Neural cell (in vitro differentiated cells): ENCODE measurements around the gene CPHXL2. TPM values are rescaled to one million over a fixed set of nuclear protein-coding genes. Genes with fewer than 3 reads are reported as not detected.

Source experiments
- H2AFZ ChIP-seq: fragments of 200-600, 300-800 bp; sonication (generic), shearing (Covaris generic); 2 replicates; pipeline ENCODE4 v1.6.0; 2014; ENCODE audit warnings: low read depth, mild to moderate bottlenecking, antibody characterized with exemption, low read length, moderate library complexity
- H3F3A ChIP-seq: fragments of 200-600 bp; shearing (Covaris generic); 2 replicates; pipeline ENCODE4 v1.6.1; 2016; ENCODE audit warnings: mild to moderate bottlenecking, moderate library complexity, mixed read lengths, antibody characterized with exemption, low read length; ENCODE audit not compliant: insufficient read depth, poor library complexity, severe bottlenecking
- H3K27ac ChIP-seq: fragments of 200-600, 300-800 bp; sonication (generic), shearing (Covaris generic); 2 replicates; pipeline ENCODE4 v1.5.1; 2014; ENCODE audit warnings: mild to moderate bottlenecking, low read length, moderate library complexity
- H3K27me3 ChIP-seq: fragments of 300-800, 200-600 bp; sonication (generic), shearing (Covaris generic); 2 replicates; pipeline ENCODE4 v1.6.0; 2014; ENCODE audit warnings: mild to moderate bottlenecking, low read depth, low read length, moderate library complexity; ENCODE audit not compliant: insufficient read depth
- H3K36me3 ChIP-seq: fragments of 300-800, 200-600 bp; sonication (generic), shearing (Covaris generic); 2 replicates; pipeline ENCODE4 v1.5.1; 2014; ENCODE audit warnings: mild to moderate bottlenecking, antibody characterized with exemption, low read length, moderate library complexity; ENCODE audit not compliant: insufficient read depth
- H3K4me2 ChIP-seq: fragments of 300-800, 200-600 bp; sonication (generic), shearing (Covaris generic); 2 replicates; pipeline ENCODE4 v1.6.0; 2014; ENCODE audit warnings: mild to moderate bottlenecking, low read length
- H3K4me3 ChIP-seq: fragments of 300-800, 200-600 bp; sonication (generic), shearing (Covaris generic); 2 replicates; pipeline ENCODE4 v1.5.1; 2014; ENCODE audit warnings: mild to moderate bottlenecking, low read length, moderate library complexity
- H3K79me2 ChIP-seq: fragments of 200-600 bp; shearing (Covaris generic); replicated peaks from 2 replicates; pipeline ENCODE4 v1.6.0; 2014; ENCODE audit warnings: mild to moderate bottlenecking, low read length, moderate library complexity; ENCODE audit not compliant: insufficient read depth
- H3K9ac ChIP-seq: fragments of 300-800, 200-600 bp; sonication (generic), shearing (Covaris generic); 2 replicates; pipeline ENCODE4 v1.6.1; 2016; ENCODE audit warnings: mild to moderate bottlenecking, low read length, mixed read lengths
- H3K9me2 ChIP-seq: fragments of 200-600 bp; shearing (Covaris generic); 2 replicates; pipeline ENCODE4 v1.6.1; 2016; ENCODE audit warnings: mild to moderate bottlenecking, low read length, mixed read lengths; ENCODE audit not compliant: insufficient read depth
- H3K9me3 ChIP-seq: fragments of 200-600, 300-800 bp; sonication (generic), shearing (Covaris generic); 2 replicates; pipeline ENCODE4 v1.6.1; 2016; ENCODE audit warnings: mild to moderate bottlenecking, mixed run types, low read length, moderate library complexity, mixed read lengths
- H4K20me1 ChIP-seq: fragments of 200-600 bp; shearing (Covaris generic); 2 replicates; pipeline ENCODE4 v1.6.1; 2016; ENCODE audit warnings: mild to moderate bottlenecking, mixed run types; ENCODE audit not compliant: insufficient read depth
- EP300 ChIP-seq: fragments of 450-650 bp; conservative IDR thresholded peaks from 2 replicates; pipeline ENCODE4 v1.6.1; 2014; ENCODE audit warnings: antibody characterized with exemption, mild to moderate bottlenecking, moderate library complexity; ENCODE audit not compliant: poor library complexity, severe bottlenecking
- EZH2 ChIP-seq: fragments of 200-600, 300-800 bp; shearing (Covaris generic), sonication (generic); IDR thresholded peaks from 2 replicates; pipeline ENCODE4 v1.6.1; 2014; ENCODE audit warnings: antibody characterized with exemption, low read length, borderline replicate concordance, mild to moderate bottlenecking; ENCODE audit not compliant: insufficient read depth, poor library complexity, severe bottlenecking
- MXI1 ChIP-seq: fragments of 450-650 bp; conservative IDR thresholded peaks from 2 replicates; pipeline ENCODE4 v1.6.1; 2014; ENCODE audit warnings: antibody characterized with exemption, mild to moderate bottlenecking; ENCODE audit not compliant: poor library complexity, severe bottlenecking
- POLR2AphosphoS5 ChIP-seq: IDR thresholded peaks from 2 replicates; pipeline ENCODE4 v1.6.1; 2012
- RAD21 ChIP-seq: fragments of 450-650 bp; conservative IDR thresholded peaks from 2 replicates; pipeline ENCODE4 v1.6.1; 2014; ENCODE audit warnings: antibody characterized with exemption, mild to moderate bottlenecking, moderate library complexity
- SMC3 ChIP-seq: fragments of 450-650 bp; conservative IDR thresholded peaks from 2 replicates; pipeline ENCODE4 v1.6.1; 2014; ENCODE audit warnings: antibody characterized with exemption, mild to moderate bottlenecking, moderate library complexity; ENCODE audit not compliant: poor library complexity
- TAF1 ChIP-seq: IDR thresholded peaks from 2 replicates; pipeline ENCODE4 v1.6.1; 2012; ENCODE audit warnings: low read depth
- polyA plus RNA-seq: library from polyadenylated mRNA; depleted of rRNA; stranded (reverse); fragments of >200 nt; gene quantifications from 2 replicates; pipeline ENCODE4 v1.2.3, GENCODE V29; 2014
- TF ChIP-seq, protein P1 (sequence below): fragments of 450-650 bp; IDR thresholded peaks from 2 replicates; pipeline ENCODE4 v1.5.1; 2014; ENCODE audit warnings: antibody characterized with exemption, mild to moderate bottlenecking, moderate library complexity; ENCODE audit not compliant: poor library complexity, severe bottlenecking
- TF ChIP-seq, protein P2 (sequence below): IDR thresholded peaks from 2 replicates; pipeline ENCODE4 v1.6.1; 2012; ENCODE audit warnings: borderline replicate concordance

Gene CPHXL2
- polyA plus RNA-seq, 1 donor from 2014 or later, result not detected

DNA sequence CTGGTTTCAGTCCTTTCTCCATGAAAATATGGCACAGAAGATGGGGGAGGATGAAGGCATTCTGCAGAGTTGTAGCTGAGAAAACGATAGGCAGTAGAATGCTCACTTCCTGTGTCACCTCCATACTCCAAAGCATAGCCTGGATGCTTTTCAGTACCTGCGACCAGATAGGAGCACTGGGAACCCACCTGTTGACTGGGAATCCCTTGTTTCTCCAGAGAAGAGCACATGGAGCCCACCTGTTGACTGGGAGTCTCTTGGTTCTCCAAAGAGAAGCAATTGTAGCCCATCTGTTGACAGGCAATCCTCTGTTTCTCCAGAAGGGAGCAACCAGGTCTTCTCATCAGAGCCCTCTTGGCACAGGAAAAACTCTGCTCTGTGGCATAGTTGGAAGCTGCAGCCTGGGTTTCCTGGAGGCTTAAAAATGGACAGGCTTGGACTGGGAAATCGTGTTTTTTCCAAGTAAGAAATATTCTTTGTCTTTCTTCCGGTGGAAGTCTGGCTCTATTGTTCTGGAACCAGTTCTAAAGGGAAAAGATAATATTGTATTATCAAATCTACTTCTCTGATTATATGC is 16.0 kb downstream of the CPHXL2 start:
- Histone ChIP-seq H3K79me2 (peaks cover under 1% of the 10 kb centered on the region), H3K36me3 (peaks cover 7% of the 10 kb centered on the region), H3K27me3 (no peaks in the 10 kb centered on the region), H3K9me2 (no peaks in the 10 kb centered on the region), H3K27ac (no peak overlapping the region), H2AFZ (no peak overlapping the region), H3K9ac (no peak overlapping the region), H3K4me3 (no peak overlapping the region), H3K9me3 (no peaks in the 10 kb centered on the region), H3K4me2 (no peak overlapping the region), H4K20me1 (peaks cover 2% of the 10 kb centered on the region), H3F3A (no peaks in the 10 kb centered on the region)
- TF ChIP-seq TAF1, result no peak
- no peak for TF ChIP-seq EP300
- TF ChIP-seq EZH2, result no peak

DNA sequence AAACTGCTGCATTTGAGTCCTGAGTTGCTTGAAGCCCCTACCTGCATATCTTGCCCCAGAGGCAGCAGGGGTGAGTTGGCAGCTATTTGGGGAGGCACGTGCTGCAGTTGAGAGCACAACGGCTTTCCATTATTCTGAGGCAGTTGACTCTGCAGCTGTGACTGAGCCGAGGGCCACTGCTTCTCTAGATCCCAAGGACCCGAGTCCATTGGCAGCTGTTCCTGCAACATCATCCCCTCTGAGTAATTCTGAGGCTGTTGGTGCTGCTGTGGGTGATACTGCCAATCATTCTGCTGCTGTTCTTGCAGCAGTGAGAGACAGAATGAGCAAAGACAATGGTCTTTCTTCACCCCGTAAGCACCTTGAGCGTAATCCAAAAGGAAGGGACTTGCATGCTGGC is 16.5 kb downstream of the CPHXL2 start:
- no peaks in the 10 kb centered on the region for H3K9me3 ChIP-seq
- TF ChIP-seq EZH2 (no peak), MXI1 (no peak), POLR2AphosphoS5 (no peak), RAD21 (no peak), TAF1 (no peak), EP300 (no peak), SMC3 (no peak)
- TF ChIP-seq, protein P1, sequence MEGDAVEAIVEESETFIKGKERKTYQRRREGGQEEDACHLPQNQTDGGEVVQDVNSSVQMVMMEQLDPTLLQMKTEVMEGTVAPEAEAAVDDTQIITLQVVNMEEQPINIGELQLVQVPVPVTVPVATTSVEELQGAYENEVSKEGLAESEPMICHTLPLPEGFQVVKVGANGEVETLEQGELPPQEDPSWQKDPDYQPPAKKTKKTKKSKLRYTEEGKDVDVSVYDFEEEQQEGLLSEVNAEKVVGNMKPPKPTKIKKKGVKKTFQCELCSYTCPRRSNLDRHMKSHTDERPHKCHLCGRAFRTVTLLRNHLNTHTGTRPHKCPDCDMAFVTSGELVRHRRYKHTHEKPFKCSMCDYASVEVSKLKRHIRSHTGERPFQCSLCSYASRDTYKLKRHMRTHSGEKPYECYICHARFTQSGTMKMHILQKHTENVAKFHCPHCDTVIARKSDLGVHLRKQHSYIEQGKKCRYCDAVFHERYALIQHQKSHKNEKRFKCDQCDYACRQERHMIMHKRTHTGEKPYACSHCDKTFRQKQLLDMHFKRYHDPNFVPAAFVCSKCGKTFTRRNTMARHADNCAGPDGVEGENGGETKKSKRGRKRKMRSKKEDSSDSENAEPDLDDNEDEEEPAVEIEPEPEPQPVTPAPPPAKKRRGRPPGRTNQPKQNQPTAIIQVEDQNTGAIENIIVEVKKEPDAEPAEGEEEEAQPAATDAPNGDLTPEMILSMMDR, result no peak
- TF ChIP-seq, protein P2, sequence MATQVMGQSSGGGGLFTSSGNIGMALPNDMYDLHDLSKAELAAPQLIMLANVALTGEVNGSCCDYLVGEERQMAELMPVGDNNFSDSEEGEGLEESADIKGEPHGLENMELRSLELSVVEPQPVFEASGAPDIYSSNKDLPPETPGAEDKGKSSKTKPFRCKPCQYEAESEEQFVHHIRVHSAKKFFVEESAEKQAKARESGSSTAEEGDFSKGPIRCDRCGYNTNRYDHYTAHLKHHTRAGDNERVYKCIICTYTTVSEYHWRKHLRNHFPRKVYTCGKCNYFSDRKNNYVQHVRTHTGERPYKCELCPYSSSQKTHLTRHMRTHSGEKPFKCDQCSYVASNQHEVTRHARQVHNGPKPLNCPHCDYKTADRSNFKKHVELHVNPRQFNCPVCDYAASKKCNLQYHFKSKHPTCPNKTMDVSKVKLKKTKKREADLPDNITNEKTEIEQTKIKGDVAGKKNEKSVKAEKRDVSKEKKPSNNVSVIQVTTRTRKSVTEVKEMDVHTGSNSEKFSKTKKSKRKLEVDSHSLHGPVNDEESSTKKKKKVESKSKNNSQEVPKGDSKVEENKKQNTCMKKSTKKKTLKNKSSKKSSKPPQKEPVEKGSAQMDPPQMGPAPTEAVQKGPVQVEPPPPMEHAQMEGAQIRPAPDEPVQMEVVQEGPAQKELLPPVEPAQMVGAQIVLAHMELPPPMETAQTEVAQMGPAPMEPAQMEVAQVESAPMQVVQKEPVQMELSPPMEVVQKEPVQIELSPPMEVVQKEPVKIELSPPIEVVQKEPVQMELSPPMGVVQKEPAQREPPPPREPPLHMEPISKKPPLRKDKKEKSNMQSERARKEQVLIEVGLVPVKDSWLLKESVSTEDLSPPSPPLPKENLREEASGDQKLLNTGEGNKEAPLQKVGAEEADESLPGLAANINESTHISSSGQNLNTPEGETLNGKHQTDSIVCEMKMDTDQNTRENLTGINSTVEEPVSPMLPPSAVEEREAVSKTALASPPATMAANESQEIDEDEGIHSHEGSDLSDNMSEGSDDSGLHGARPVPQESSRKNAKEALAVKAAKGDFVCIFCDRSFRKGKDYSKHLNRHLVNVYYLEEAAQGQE, result no peak
- no peak overlapping the region for H3K9ac ChIP-seq
- peaks cover 7% of the 10 kb centered on the region for H3K36me3 ChIP-seq
- no peaks in the 10 kb centered on the region for H3F3A ChIP-seq
- no peak overlapping the region for H3K27ac ChIP-seq
- no peaks in the 10 kb centered on the region for H3K27me3 ChIP-seq
- H3K9me2 ChIP-seq, result no peaks in the 10 kb centered on the region
- H2AFZ ChIP-seq, result no peak overlapping the region
- peaks cover 3% of the 10 kb centered on the region for H4K20me1 ChIP-seq
- H3K79me2 ChIP-seq, result peaks cover 6% of the 10 kb centered on the region
- H3K4me2 ChIP-seq, result no peak overlapping the region
- H3K4me3 ChIP-seq, result no peak overlapping the region
